T-helper 2 cell treated with Interferon-gamma antibody and Interleukin-4, amounts not matched to agents 5 μg/mL and 100 μg/mL, for 36 hours (primary cell): Measurements from ENCODE around the gene NCKAP1.

Source experiments
- DNase-seq: peaks from one replicate; pipeline ENCODE4 v3.0.0; 2021; ENCODE audit warnings: low spot score
- H3K27ac Mint-ChIP-seq: one replicate; pipeline ENCODE4 v1.8.0; 2021; ENCODE audit warnings: mild to moderate bottlenecking, mixed read lengths
- H3K27me3 Mint-ChIP-seq: one replicate; pipeline ENCODE4 v1.8.0; 2021; ENCODE audit warnings: low read depth, mixed read lengths
- H3K36me3 Mint-ChIP-seq: one replicate; pipeline ENCODE4 v1.8.0; 2021; ENCODE audit warnings: low read depth, mixed read lengths
- H3K4me1 Mint-ChIP-seq: one replicate; pipeline ENCODE4 v1.8.0; 2021; ENCODE audit warnings: low read depth, mixed read lengths
- H3K4me3 Mint-ChIP-seq: one replicate; pipeline ENCODE4 v1.8.0; 2022; ENCODE audit warnings: mild to moderate bottlenecking, moderate library complexity, mixed read lengths
- H3K9me3 Mint-ChIP-seq: one replicate; pipeline ENCODE4 v1.8.0; 2021; ENCODE audit warnings: mixed read lengths

The NCKAP1 gene

GRCh38 chr2:182863642-182864041, 174.6 kb downstream of the NCKAP1 start:
- H3K4me3 Mint-ChIP-seq = no peak overlapping the region
- H3K9me3 Mint-ChIP-seq = no peaks in the 10 kb centered on the region
- H3K4me1 Mint-ChIP-seq = peaks cover 14% of the 10 kb centered on the region
- peaks cover 54% of the 10 kb centered on the region for H3K27me3 Mint-ChIP-seq
- no peak for DNase-seq
- H3K36me3 Mint-ChIP-seq = no peaks in the 10 kb centered on the region
- H3K27ac Mint-ChIP-seq = no peak overlapping the region

- Mint-ChIP-seq H3K4me1 (peaks cover 10% of the 10 kb centered on the region), H3K9me3 (no peaks in the 10 kb centered on the region), H3K4me3 (no peak overlapping the region), H3K27ac (no peak overlapping the region), H3K36me3 (no peaks in the 10 kb centered on the region), H3K27me3 (peaks cover 41% of the 10 kb centered on the region)
- DNase-seq = no peak
These were observed 176.2 kb downstream of the NCKAP1 start for GRCh38 chr2:182862091-182862490.

DNA sequence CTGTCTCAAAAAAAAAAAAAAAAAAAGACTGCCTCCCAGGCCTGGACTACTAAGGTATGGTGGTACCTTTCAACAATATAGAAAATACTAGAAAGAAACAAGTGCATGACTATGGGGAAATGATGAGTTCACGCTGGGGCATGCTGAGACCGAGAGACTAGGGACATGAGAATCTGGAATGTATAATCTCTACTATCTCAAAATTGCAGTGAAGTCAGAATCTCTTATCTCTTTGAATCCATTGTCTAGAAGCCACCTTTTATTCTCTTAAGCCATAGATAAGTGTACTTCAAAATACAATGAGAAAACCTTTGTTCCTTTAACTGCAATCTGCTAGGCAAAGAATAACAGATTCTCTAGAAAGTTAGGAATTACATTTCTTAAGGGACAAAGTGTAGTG, 177.4 kb downstream of the NCKAP1 start:
- no peak overlapping the region for H3K27ac Mint-ChIP-seq
- H3K9me3 Mint-ChIP-seq = no peaks in the 10 kb centered on the region
- peaks cover 32% of the 10 kb centered on the region for H3K27me3 Mint-ChIP-seq
- H3K4me3 Mint-ChIP-seq = no peak overlapping the region
- peaks cover 3% of the 10 kb centered on the region for H3K4me1 Mint-ChIP-seq
- no peak for DNase-seq
- no peaks in the 10 kb centered on the region for H3K36me3 Mint-ChIP-seq
